HFFc6 (cell line): Measurements from ENCODE around the gene LARGE1. TPM values are rescaled to one million over a fixed set of nuclear protein-coding genes. Genes with fewer than 3 reads are reported as not detected.

Experiments
- DNase-seq: peaks from one replicate; pipeline ENCODE4 v3.0.0-alpha.2; 2018
- H3K27ac Mint-ChIP-seq: 2 replicates; pipeline ENCODE4 v1.8.0; 2020; ENCODE audit warnings: mild to moderate bottlenecking, mixed read lengths
- H3K27me3 Mint-ChIP-seq: 2 replicates; pipeline ENCODE4 v1.8.0; 2021; ENCODE audit warnings: mild to moderate bottlenecking, moderate library complexity, mixed read lengths; ENCODE audit not compliant: insufficient read depth
- H3K36me3 Mint-ChIP-seq: 2 replicates; pipeline ENCODE4 v1.8.0; 2021; ENCODE audit warnings: low read depth, mixed read lengths
- H3K4me1 Mint-ChIP-seq: 2 replicates; pipeline ENCODE4 v1.8.0; 2020; ENCODE audit warnings: low read depth, mixed read lengths
- H3K4me3 Mint-ChIP-seq: 2 replicates; pipeline ENCODE4 v1.8.0; 2020; ENCODE audit warnings: mild to moderate bottlenecking, moderate library complexity, mixed read lengths
- H3K9me3 Mint-ChIP-seq: 2 replicates; pipeline ENCODE4 v1.8.0; 2020; ENCODE audit warnings: mild to moderate bottlenecking, mixed read lengths
- total RNA-seq, 6 experiments: library from RNA; stranded (reverse); fragmentation: NEBNext Ultra II Directional; extraction: Animal tissue kit (Norgen Biotek cat#: 25700); gene quantifications; 2 replicates in 1 of 6; 3 replicates in 5 of 6; pipeline ENCODE4 v1.2.3, GENCODE V29; 2021
- TF ChIP-seq, protein P1 (sequence below): fragments of 200-600 bp; sonication (generic); IDR thresholded peaks from 2 replicates; pipeline ENCODE4 v1.5.0; 2021; ENCODE audit warnings: antibody characterized with exemption, mild to moderate bottlenecking

The LARGE1 gene
- total RNA-seq, 6 experiments from 2014 or later, result 4.9 to 7.3 (median 6.5) TPM

DNA sequence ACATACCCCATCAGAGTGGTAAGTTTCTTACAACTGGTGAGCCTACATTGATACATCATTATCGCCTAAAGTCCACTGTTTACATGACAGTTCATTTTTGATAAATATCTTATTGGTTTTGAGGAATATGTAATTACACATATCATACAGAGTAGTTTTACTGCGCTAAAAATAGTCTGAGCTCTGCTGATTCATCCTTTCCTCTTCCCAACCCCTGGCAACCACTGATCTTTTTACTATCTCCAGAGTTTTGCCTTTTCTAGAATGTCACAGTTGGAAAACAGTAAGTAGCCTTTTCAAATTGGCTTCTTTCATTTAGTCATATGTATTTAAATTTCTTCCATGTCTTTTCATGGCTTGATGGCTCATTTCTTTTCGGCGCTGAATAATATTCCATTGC, 112.8 kb downstream of the LARGE1 start:
- Mint-ChIP-seq H3K27ac (peak overlapping the region; percentile 55; the same call in 1 of the 2 replicates), H3K9me3 (peaks cover 57% of the 10 kb centered on the region), H3K4me3 (no peak overlapping the region), H3K27me3 (no peaks in the 10 kb centered on the region), H3K36me3 (no peaks in the 10 kb centered on the region), H3K4me1 (peaks cover 34% of the 10 kb centered on the region)
- TF ChIP-seq, protein P1, sequence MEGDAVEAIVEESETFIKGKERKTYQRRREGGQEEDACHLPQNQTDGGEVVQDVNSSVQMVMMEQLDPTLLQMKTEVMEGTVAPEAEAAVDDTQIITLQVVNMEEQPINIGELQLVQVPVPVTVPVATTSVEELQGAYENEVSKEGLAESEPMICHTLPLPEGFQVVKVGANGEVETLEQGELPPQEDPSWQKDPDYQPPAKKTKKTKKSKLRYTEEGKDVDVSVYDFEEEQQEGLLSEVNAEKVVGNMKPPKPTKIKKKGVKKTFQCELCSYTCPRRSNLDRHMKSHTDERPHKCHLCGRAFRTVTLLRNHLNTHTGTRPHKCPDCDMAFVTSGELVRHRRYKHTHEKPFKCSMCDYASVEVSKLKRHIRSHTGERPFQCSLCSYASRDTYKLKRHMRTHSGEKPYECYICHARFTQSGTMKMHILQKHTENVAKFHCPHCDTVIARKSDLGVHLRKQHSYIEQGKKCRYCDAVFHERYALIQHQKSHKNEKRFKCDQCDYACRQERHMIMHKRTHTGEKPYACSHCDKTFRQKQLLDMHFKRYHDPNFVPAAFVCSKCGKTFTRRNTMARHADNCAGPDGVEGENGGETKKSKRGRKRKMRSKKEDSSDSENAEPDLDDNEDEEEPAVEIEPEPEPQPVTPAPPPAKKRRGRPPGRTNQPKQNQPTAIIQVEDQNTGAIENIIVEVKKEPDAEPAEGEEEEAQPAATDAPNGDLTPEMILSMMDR, result no peak
- peak; percentile 5 for DNase-seq

DNA sequence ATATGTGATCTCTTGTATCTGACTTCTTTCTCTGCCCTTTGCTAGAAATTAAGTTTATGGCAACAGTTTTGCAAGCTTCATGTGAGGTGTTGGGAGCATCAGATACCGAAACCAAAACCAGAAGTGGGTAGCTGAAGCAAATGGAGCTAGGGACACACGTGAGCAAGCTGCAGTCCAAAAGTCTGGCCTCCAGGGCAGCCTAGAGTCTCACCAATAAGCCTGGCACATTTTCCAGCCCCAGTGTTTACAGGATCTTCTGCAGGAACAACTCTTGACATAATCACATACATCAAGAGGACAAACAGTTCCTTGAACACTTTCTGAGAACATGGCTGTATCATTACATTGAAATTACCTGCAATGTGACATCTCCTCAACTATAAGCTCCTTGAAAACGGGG, 114.1 kb downstream of the LARGE1 start:
- TF ChIP-seq, protein P1, result no peak
- H3K4me3 Mint-ChIP-seq, result no peak overlapping the region
- H3K27me3 Mint-ChIP-seq, result no peaks in the 10 kb centered on the region
- peaks cover 49% of the 10 kb centered on the region for H3K9me3 Mint-ChIP-seq
- no peak for DNase-seq
- peaks cover 2% of the 10 kb centered on the region; the same call in 1 of the 2 replicates for H3K36me3 Mint-ChIP-seq
- H3K27ac Mint-ChIP-seq, result no peak overlapping the region
- H3K4me1 Mint-ChIP-seq, result peaks cover 28% of the 10 kb centered on the region

DNA sequence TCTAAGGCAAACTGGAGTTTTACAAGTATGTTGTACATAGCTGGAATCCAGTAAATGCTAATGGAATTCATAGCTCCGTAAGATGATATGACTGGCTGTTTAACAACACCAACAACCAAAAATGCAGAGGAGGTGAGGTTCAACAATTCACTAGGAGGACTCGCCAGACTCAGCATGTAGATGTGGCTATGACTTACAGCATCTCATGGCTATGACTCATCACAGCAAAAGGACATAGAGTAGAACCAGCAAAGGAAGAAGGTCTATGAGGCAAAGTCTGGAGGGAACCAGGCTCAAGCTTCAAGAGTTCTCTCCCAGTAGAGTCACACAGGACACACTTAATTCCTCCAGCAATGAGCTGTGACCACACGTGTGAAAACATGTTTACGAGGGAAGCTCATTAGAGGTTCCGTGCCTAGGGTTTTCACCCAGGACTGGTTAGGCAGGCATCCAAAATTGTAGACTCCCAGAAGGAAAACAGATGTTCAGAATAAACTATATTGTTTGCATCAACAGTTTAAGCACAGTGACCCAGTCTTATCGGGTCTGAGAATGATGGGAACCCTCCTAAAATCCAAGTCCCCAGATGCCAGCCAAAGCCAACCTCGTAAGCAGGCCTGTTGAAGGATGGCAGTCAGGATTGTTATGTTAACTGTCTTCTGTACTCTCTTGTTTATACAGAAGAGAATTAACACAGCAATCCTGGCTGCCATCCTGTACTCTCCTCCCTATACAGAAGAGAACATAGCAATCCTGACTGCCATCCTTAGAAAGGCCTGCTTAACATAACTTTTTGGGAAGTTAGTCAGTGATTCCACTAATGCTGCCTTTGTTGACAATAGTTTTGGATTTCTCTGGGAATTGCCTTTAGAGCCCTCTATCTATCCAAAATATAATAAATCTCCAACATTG, 116.6 kb downstream of the LARGE1 start:
- Mint-ChIP-seq H3K9me3 (peaks cover 56% of the 10 kb centered on the region), H3K27me3 (no peaks in the 10 kb centered on the region), H3K27ac (peak overlapping the region; percentile 55)

DNA sequence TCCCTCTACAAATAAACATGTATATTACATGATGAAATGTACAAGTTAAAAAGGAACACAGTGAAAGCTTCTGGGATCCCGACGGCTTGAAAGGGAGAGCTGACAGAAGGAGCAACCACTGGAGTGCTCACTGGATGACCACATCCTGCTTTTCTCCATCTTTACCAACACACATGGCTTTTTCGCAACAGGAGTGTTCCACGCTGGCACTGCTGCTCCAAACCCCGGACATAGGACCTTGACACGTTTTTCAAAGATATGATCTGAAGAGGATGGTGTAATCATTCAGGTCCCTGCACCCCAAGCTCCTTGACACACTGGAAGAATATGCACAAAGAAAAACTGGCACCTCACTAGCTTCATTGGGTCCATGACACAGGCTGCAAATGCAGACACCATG, 121.9 kb downstream of the LARGE1 start:
- H3K9me3 Mint-ChIP-seq, result peaks cover 72% of the 10 kb centered on the region
- no peak for DNase-seq
- H3K27me3 Mint-ChIP-seq, result no peaks in the 10 kb centered on the region; the same call in 1 of the 2 replicates
- H3K4me1 Mint-ChIP-seq, result peaks cover 8% of the 10 kb centered on the region
- TF ChIP-seq, protein P1, result no peak
- H3K27ac Mint-ChIP-seq, result no peak overlapping the region
- no peak overlapping the region for H3K4me3 Mint-ChIP-seq
- peaks cover 11% of the 10 kb centered on the region; the same call in 1 of the 2 replicates for H3K36me3 Mint-ChIP-seq

More for the DNA sequence above, 116.6 kb downstream of the LARGE1 start:
- H3K4me3 Mint-ChIP-seq, result no peak overlapping the region
- H3K4me1 Mint-ChIP-seq, result peaks cover 28% of the 10 kb centered on the region
- TF ChIP-seq, protein P1, result no peak
- peaks cover 6% of the 10 kb centered on the region; the same call in 1 of the 2 replicates for H3K36me3 Mint-ChIP-seq
- DNase-seq, result peak; percentile 69

DNA sequence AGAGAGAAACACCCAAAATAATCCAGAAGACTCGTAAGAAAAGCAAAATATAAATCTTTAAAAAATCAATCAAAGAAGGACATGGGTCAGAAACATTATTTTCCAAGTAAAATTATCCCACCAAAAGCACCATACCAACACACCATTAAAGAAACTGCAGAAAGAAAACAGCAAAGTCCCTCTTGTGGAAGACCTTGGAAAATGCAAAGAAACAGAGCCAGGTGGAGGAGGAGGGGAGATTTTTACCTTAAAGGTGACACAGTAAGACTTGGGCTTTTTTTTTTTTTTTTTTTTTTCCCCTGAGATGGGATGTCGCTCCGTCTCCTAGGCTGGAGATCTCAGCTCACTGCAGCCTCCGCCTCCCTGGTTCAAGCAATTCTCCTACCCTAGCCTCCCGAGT, 123.8 kb downstream of the LARGE1 start:
- Mint-ChIP-seq H3K4me3 (no peak overlapping the region), H3K27ac (no peak overlapping the region), H3K36me3 (peaks cover 11% of the 10 kb centered on the region; the same call in 1 of the 2 replicates), H3K9me3 (peaks cover 88% of the 10 kb centered on the region), H3K4me1 (no peaks in the 10 kb centered on the region), H3K27me3 (no peaks in the 10 kb centered on the region; the same call in 1 of the 2 replicates)
- TF ChIP-seq, protein P1, result no peak
- DNase-seq, result no peak
